Activated CD4-positive, alpha-beta T cell treated with anti-CD3 and anti-CD28 coated beads for 48 hours (primary cell): Measurements from ENCODE around the gene RBM46.
A peak's percentile ranks its signal among the peaks of the same experiment; 100 is the strongest.

ENCODE experiments used
- DNase-seq: peaks from one replicate; pipeline ENCODE4 v3.0.0-alpha.2; 2020

RBM46 gene

DNA sequence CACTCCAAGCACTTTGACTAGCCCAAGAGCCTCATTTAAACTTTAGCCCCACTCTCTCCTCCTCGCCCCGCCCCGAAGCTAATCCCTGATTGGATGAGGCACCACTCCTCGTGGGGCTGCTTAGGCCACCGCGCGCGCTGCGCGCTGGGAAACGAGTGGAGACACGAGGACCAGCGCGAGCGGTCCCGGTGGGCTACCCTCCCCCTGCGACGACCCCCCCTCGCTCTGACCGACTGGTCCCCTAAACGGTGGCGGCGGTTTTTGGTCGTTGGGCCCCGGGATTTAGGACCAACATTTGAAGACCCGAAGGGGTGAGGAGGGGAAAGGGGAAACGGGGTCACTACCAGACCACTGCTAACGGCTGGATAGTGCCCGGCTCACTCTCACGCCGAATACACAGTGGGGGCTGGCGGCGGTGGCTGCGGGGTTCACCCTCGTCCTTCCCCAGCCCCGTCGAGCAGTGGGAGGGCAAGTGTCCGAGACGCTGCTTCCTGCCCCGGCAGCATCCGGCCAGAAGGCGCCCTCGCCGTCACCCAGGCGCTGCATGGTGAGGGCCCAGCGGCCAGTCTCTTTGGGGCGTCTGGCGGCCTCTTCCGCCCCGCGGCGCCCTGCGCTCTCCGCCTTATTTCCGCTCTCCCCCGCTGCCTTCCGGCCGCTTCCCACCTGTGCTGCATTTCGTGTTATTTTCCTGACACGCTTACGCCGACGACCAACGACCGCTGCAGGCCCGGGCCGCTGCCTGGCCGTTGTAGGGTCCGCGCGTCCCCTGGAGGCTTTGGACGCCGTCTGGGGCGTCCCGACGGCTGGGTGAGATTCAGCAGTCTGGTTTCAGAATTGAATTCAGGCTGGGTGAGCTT, at the start of gene RBM46:
Gene RBM46, plus strand, starts transcription at position 147 of the 857 bp plus-strand sequence. CDS start 15,481 bp downstream, outside the sequence.
- DNase-seq: no peak

DNA sequence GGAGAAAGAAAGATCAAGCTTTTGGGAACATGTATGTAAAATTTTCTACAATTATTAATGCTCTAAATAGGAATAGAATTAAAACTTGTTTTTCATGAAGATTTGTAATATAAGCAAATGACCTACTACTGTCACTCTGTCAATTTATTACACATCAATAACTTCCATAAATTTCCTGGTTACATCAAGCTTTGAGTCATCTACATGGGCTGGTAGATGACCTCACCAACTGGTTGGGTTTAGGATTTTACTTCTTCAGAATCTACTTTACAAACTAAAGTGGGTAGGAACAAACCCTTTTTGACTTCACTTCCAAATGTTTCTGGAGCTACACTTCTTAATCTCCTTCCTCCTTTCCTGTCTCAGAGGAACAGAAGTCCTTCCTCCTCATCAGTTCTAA, 49.3 kb upstream of the RBM46 start:
- no peak for DNase-seq

DNA sequence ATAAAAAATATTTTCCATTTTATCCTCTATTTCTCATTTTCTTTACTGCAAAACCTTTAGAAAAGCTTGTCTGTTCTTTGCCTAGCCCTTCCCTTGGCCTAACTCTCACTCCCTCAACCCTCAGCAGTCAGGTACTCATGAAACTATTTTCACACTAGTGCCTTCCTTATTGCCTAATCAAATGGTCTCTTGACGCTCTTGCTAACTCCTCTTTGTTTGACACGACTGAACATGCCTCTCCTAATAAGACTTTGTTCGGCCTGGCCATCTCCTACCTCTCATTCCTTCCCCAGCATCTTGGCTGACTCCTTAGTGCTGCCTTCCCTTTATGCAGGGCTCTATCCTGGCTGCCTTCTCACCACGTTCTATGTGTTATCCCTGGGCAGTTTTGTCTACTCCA, 48.4 kb upstream of the RBM46 start:
- no peak for DNase-seq

DNA sequence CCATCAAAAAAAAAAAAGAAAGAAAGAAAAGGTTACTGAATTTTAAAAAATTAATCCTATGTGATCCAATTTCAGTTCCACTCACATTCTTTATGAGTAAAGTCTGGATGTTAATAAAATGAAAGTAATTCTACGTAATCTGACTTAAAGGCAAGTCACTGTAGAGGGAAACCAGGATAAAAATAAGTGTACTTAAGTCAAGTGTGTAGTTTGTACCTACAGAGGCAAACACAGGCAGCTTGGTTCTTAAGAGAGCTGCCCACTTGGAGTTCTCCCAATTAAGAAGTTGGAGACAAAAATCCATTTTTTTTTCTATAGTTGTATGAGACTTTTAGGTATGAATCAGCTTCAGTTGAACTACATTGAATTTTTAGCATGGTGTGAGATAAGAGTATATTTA, 44.3 kb upstream of the RBM46 start:
- no peak for DNase-seq

GRCh38 chr4:154738426-154738825, 42.6 kb upstream of the RBM46 start:
- DNase-seq: no peak

- no peak for DNase-seq
These were observed 42.0 kb upstream of the RBM46 start for GRCh38 chr4:154739111-154739510.

- DNase-seq: no peak
These were observed 40.6 kb upstream of the RBM46 start for GRCh38 chr4:154740462-154740861.

GRCh38 chr4:154741131-154741665, 39.9 kb upstream of the RBM46 start:
- DNase-seq: no peak

DNA sequence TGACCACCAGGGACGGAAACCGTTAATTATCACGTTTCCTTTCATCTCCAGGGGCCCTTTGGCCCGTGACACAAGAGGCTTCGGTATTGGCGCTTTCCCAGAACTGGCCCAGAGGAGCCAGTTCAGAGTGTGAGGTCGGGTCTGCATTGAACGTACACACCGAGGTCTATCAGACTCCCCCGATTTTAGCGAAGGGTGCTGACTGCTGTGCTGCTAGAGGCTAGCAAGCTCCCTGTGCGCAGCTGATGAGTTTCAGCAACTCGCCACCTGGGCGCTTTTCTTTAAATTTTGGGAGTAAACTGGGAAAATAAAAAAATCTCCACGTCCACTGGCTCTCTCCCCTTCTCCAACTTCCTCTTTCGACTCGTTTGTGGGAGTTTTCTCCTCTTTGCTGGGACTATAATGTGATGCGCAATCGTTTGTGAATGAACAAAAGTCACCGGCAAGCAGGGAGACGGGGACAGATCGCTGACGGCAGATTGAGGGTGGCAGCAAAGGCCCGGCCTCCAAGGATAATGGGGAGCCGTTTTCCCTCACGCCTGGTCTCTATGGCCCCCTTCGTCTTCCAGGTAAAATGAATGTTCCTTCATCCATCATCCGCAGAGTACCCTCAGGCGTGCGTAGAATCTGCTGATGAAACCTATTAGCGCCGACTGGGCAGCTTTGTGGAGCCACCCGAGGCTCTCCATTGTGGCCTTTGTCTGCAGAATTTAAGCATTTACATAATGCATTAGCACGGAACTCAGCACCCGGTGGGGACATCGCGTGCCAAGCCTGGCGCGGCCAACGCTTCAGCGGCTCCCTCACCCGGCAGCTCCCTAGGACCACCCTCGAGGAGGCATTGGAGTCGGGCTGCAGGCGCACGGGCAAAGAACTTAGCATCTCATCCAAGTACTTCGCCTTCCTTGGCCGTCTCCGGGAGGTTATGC, 38.9 kb upstream of the RBM46 start:
- peak; percentile 8 for DNase-seq

- DNase-seq: peak; percentile 62
These were observed 37.3 kb upstream of the RBM46 start, which contains the start of gene LRAT for GRCh38 chr4:154743683-154744340. TSS of gene LRAT (plus strand) at chr4:154744000. CDS start at chr4:154744327, 327 bp downstream.

GRCh38 chr4:154744341-154744926, 36.6 kb upstream of the RBM46 start:
- DNase-seq: no peak

GRCh38 chr4:154757713-154758112, 23.4 kb upstream of the RBM46 start:
- DNase-seq: no peak

- DNase-seq: no peak
These were observed 20.2 kb upstream of the RBM46 start for GRCh38 chr4:154760895-154761294.

DNA sequence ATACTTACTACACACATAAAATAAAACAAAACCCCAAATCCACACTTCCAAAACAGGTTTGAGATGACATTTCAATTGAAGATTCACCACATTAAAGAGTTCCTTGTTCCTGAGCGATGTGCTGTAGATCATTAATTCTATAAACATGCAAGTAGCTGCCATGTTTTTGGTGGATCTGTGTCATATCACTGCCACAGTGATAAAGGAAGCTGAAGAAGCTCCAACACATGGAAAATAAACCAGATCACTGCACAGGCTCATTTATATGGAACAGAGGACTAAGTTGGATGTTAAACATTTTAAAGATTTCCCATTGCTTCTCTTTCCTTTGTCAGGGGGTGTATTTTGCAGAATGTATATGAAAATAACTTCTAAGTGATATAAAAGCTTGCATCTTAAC, 2.8 kb upstream of the RBM46 start:
- DNase-seq: no peak

GRCh38 chr4:154779362-154779947, 1.6 kb upstream of the RBM46 start:
- DNase-seq: no peak

GRCh38 chr4:154781983-154782293, 866 bp downstream of the RBM46 start:
- no peak for DNase-seq

DNA sequence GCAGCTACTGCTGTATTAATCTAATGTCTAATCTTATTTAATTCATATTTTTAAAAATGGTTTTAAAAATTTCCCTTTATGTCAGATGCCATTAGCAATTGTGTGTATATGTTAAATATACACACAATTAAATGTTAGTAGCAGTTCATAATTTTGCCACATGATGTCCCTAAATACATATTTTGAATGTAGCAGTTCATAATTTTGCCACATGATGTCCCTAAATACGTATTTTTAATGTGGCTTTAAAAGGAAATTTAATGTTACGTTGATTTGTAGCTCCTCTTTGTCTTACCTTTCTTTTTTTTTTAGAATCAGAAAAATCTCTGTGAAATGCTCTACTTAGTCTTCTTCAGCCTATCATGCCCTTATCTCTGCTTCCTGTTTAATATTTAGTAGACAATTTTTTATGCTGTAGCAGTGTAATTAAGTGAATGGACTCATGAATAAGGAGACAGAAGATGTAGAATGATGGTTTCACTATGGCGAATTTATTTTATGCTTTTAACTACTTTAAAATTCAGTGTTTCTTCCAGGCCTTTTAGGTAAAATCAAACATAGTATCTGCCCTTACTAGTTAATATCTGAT, 26.1 kb downstream of the RBM46 start:
- no peak for DNase-seq

- no peak for DNase-seq
These were observed 37.2 kb downstream of the RBM46 start for GRCh38 chr4:154818230-154818629.

DNA sequence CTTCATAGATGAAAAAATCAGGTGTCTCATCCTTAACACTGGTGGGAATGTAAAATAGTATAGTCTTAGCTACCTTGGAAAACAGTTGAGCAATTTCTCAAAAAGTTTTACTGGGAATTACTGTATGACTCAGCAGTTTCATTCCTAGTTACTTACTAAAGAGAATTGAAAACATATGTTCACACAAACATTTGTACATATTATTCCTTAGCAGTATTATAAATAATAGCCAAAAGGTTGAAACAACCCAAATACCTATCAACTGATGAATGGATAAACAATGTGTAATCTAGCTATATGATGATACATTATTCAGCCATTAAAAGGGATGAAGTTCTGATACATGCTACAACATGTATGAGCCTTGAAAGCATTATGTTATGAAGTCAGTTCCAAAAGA, 41.7 kb downstream of the RBM46 start:
- DNase-seq: no peak

DNA sequence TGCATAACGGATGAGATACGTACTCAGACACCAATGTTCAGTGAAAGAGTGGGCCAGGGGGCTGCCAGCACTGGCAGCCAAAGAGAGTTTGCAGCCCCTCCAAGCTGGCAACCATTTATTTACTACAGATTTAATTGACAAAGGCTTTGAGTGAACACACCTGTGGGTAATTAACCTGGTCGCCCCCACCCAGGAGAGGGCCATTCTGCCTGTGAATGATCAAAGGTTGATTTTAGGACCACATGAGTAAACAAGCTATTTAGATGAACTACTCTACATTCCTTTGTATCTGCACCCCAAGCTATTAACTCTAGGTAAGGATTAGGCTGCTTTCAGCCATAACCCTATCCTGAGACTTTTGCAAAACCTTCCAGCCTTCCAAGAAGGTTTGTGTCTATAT, 55.0 kb downstream of the RBM46 start:
- no peak for DNase-seq

GRCh38 chr4:154836513-154836912, 55.4 kb downstream of the RBM46 start:
- DNase-seq: no peak

DNA sequence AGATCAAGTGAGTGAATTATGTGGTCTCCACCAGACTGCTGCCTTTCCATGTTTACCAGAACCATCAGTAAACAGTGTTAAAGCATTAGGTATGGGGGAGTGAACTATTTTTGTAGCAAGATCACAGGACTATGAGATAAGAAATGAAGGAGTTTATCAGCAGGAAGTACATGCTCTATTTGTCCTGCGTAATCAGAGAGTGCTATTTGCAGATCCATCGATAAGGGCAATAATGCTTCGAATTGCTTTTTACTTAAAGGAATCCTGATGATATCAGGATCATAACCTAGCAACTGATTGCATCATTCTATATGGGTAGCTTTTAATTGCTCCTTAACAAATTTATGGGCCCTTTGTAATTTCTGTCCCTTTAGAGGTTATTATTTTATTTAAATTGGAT, 57.1 kb downstream of the RBM46 start:
- DNase-seq: no peak
